ENCODE data around the gene ZBTB44.

DNA sequence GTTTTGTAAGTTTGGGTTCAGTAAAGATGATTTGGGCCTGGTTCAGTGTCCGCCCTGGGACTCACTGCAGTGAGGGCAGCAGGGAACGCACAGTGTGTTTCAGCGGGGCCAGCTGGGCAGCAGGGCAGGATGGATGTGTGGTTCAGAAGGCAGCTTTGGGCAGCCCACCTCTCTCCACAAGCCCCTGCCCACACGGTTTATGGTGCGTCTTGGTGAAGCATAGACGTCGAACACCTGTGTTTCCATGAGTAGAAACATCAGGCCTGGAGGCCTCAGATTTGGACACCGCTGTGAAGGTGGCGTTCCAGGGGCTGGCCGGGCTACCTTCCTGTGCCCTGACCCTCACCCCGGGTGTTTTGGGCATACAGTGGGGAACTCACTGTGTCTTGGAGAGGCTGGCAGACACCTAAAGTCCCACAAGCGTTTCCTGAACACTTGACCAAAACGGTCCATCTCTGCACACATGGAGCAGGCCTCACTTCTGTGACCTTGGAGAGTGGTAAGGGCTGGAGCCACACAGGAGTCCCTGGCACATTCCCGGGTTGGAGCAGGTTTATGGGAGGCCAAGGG lies 96.1 kb downstream of the ZBTB44 start:
- TF ChIP-seq, protein P1, sequence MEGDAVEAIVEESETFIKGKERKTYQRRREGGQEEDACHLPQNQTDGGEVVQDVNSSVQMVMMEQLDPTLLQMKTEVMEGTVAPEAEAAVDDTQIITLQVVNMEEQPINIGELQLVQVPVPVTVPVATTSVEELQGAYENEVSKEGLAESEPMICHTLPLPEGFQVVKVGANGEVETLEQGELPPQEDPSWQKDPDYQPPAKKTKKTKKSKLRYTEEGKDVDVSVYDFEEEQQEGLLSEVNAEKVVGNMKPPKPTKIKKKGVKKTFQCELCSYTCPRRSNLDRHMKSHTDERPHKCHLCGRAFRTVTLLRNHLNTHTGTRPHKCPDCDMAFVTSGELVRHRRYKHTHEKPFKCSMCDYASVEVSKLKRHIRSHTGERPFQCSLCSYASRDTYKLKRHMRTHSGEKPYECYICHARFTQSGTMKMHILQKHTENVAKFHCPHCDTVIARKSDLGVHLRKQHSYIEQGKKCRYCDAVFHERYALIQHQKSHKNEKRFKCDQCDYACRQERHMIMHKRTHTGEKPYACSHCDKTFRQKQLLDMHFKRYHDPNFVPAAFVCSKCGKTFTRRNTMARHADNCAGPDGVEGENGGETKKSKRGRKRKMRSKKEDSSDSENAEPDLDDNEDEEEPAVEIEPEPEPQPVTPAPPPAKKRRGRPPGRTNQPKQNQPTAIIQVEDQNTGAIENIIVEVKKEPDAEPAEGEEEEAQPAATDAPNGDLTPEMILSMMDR (conservative IDR thresholded peaks at IDR 0.05; ENCODE audit: low read depth, low read length), result no peak
- TF ChIP-seq EZH2phosphoT487 (IDR thresholded peaks at IDR 0.05; ENCODE audit: borderline replicate concordance, low read length), result no peak

All from PC-3 (cell line).